Dedifferentiated amniotic fluid mesenchymal stem cell (primary cell): ENCODE data around the gene MAJIN.
A peak's percentile ranks its signal among the peaks of the same experiment; 100 is the strongest.
"Not testable (repeated sequence)": the region's sequence is repeated elsewhere in the genome, so short reads cannot be mapped to it uniquely, and the experiment has no call there.

Source experiments
- DNase-seq: peaks from one replicate; pipeline ENCODE4 v3.0.0-alpha.2; 2016; ENCODE audit errors: extremely low spot score

The MAJIN gene

DNA sequence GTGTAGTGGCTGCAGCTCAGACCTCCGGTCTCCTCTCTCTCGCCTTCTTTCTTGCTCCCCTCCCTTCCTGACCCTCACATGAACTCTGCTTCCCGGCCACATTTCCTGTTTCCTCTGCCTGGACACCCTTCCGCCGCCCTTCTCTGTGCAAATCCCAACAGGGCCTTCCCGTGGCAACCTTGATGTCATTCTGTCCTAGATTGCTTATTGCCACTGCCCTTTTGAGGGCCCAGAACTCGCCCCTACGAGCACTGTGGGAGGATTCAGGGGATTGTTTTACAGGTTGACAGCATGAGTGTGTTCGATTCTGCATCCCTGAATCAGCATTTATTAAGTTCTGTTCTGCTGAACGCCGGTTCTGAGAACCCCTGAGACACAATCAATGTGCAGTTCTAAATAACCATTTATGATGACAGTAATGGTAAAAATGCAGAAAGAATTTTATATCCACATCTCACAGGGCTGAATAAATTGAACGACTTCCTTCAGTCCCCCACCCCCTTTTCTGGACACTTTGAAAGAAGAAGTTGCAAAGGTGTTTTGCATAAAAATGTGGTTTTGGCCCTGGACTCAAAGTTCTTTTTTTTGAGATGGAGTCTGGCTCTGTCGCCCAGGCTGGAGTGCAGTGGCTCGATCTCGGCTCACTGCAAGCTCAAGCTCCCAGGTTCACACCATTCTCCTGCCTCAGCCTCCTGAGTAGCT, 18.5 kb upstream of the MAJIN start:
- no peak for DNase-seq

DNA sequence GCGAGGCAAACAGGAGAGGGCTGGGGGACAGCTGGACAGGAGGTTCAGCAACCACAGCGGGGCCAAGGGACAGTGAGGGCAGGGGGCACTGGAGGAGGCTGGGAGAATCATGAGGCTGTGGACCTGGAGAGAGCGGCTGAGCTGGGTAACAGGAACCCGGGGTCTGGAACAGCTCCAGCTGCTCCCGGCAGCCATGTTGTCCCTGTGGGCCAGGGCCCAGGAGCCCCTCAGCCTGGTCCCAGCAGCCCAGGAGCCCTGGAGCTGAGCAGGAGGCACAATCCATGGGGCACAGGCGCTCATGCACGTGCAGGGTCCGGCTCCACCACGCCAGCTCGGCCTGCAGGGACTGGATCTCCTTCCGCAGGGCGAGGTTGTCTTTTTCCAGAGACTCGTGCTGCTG, 17.5 kb upstream of the MAJIN start:
- DNase-seq = no peak

DNA sequence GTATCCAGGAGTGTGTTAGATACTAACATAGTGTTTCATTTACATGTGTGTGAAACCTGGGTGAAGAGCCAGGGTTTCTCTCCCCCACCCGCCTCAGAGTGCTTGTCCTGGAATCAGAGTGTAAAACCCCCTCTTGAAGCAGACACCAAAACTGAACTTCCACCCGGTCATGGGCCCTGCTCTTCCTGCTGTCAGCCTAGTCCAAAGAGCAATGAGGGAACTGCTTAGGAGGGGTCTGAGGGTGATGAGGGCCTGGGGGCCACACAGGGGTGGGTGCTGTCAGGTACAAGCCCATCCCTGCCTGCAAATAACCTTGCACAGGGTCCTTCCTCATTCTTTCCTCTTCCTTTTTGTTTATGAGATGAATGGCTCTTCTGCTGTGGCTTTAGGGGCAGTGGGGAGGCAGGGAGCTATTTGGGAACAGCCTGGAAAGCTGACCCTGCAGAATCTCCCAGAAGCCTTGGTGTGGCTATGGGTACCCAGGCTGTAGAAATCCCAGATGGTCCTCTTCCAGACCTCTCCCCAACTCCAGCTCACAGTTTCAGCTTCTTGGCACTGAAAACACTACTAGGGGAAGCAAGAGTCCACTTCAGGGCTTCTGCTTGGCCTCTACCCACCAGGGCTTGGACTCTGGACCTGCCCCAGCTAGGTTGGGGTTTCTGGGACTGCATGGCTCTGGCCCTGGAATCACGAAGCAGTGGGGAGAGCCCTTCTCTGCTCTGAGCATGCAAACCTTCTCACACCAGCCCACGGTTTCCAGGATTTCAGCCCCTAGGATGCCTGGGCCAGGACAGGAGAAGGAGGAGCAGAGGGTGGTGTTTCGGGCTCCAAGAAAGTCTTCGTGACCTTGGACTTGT, 16.3 kb upstream of the MAJIN start:
- DNase-seq = no peak

- not testable (repeated sequence) for DNase-seq
Observed at GRCh38 chr11:64983339-64983738, 11.4 kb upstream of the MAJIN start.

- DNase-seq = no peak
Observed at GRCh38 chr11:64976651-64977050, 4.7 kb upstream of the MAJIN start.

DNA sequence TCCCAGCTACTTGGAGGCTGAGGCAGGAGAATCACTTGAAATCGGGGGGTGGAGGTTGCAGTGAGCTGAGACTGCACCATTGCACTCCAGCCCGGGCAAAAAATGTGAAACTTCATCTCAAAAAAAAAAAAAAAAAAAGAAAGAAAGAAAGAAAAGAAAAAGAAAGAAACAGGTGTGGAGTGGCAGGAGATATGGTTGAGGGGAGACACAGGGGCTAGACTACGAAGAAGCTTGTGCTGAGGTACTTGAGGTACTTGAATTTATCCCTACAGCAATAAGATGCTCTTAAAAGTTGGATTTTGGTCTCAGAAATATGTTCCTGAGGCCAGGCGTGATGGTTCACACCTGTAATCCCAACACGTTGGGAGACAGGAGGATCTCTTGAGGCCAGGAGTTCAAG, 2.2 kb upstream of the MAJIN start:
- DNase-seq = no peak

- no peak for DNase-seq
Observed at GRCh38 chr11:64970731-64971151, 1.2 kb downstream of the MAJIN start.

DNA sequence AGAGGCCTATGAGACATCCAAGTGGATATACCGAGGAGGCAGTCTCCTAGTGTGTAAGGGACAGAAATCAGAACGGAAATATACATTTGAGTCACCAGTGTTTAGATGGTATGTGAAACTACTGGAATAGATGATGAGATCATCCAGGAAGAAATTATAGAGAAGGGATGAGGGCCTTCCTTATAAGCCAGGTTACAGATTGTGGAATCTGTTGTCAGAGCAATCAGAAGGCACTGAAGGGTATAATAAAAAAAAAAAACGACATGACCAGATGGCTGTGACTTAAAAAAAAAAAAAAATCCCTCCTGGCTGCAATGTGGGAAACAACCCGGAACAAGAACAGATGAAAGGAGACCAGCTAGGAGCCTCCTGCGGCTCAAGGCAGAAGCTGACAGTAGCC, 2.7 kb downstream of the MAJIN start:
- DNase-seq = peak; percentile 32

- no peak for DNase-seq
Observed at GRCh38 chr11:64967375-64967774, 4.5 kb downstream of the MAJIN start.

DNA sequence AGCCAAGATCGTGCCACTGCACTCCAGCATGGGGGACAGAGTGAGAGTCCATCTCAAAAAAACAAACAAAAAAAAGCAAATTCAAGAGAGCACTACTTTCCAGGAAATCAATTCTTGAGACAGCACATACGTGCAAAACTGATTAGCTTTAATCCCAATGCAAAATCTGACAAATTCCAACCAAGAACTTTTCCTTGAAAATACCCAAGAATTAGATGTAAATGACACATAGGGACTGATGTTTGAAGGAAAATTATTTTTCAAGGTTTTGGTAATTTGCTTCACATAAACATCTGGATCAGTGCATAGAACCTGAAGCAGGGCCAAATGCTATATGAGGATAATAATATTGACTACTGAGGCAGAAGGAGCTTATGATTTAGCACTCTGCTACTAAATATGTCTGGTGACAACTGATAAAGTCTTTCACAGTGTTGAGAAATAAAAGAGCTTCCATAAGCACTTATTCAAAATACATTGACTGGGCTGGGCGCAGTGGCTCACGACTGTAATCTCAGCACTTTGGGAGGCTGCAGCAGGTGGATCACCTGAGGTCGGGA, 8.8 kb downstream of the MAJIN start:
- DNase-seq = no peak

- DNase-seq = no peak
Observed at GRCh38 chr11:64960719-64961118, 11.2 kb downstream of the MAJIN start.

DNA sequence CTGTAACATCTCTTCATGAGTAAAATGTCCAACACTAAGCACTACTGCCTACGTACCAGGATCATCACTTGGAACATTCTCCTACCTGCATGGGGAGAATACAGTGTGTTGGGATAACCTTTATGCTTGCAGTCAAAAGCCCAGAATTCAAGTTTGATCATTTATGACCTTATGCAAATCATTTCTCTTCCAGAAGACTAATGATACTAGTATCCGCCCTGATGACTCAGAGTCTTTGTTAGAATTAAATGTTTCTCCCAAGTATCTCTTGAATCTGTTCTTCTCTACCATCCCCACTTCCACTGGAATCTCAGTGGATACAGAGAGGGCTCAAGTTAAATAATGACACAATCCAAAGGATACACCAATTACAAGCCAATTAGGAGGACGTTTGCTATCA, 12.4 kb downstream of the MAJIN start:
- DNase-seq = no peak

GRCh38 chr11:64954201-64954600, 17.7 kb downstream of the MAJIN start:
- DNase-seq = no peak

GRCh38 chr11:64951529-64951928, 20.4 kb downstream of the MAJIN start:
- no peak for DNase-seq

DNA sequence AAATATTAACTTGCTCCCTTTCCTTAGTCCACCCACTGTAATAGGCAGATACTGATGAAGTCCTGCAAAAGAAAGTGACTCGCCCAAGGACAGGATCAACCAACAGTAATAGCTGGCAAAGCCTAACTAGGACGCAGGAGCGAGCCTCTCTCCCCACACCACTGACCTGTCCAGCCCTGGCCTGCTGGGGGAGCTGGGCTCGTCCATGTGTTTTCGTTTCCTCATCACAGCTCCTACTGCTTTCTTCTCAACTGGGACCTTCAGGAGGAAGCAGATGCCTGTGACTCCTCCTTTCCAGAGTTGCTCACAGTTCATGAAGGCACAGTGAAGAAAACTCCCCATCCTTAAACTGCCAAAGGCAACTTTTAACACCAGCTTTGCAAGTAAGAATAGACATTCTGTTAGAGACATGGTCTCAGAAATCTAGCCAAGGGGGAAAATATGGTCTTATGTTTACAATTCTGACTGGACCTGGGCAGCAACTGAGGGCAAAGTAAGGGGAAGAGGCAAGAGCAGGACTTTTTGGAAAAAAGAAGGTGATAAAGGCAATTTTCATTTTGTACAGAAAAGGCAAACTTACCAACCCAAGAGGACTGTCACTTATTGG, 24.6 kb downstream of the MAJIN start:
- DNase-seq = no peak

DNA sequence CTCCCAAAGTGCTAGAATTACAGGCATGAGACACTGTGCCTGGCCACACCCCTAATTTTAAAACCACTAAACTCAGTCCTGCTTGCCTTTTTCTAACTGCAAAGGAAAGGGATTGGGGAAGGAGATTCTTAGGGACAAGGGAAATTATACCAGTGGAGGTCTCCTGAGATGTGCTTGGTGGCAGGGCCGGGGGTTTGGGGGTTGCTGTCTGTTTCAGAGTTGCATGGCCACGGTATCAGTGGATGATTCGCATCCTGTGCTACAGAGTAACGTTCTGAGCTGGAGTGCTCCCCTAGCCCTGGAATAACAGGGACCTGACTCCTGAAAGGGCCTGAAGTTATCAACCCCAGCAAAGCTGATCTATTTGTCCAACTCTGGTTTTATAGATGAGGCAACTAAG, 35.4 kb downstream of the MAJIN start:
- DNase-seq = no peak

DNA sequence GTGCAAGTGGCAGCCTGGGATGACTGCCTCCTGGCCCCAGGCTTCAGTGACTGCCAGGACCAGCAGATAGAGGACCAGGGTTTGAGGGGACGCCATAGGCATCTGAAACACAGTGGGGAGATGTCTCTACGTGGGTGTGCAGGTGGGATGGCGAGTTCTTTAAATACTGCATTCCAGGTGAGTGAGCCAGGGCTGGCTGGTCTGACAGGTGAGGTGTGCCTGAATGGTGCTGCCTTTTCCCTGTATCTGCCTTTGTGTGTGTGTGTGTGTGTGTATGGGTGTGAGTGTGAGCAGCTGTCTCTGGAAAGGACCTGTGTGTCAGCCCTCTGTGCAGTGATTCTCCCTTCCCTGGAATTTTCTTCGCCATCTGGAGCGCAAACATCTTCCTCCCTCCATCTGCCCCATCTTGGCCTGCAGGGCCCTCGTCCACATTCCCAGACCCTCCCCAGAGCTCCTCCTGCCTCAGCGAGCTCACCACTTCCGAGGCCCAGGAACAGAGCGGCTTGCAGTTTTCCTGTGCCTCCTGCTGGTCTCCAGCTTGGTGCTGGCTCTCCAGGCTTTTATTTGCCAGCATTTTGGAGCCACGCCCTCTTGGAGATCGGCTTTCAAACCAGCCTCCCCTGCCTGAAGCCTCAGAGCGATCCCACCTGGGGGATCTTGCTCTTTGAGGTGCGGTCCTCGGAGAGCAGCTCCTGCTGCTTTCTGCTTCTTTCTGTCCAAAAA, 36.4 kb downstream of the MAJIN start, which contains the start of gene GPHA2:
GPHA2 (minus strand) TSS at position 535 of the 723 bp plus-strand sequence; CDS start at position 102, 433 bp downstream.
- no peak for DNase-seq

DNA sequence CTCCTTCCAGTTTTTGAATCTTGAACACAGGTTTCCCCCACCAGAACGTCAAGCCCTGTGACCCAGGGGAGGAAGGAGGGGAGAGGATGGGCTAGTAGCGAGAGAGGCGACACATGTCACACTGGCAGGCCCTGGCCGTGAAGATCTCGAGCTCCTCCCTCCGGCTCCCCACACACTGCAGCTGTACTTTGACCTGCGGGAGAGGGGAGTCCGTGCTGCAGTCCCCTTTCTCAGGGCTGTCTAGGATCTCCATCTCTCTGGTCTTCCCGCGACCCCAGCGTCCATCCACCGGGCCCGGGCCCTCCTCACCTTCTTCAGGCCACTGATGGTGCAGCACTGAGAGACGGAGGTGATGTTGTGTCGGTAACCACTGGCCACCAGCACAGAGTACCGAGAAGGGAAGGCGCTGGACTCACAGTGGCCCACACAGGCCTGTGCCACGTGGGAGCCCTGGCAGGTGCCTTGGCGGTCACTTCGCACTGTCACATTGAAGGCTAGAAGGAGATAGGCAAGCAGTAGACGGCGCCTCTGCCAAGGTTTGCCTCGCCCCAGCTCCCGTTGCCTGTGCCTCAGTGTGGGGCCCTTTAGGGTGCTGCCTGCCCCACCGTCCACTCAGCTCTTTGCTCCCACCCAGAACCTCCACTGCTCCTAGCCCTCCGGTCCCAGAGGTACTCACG, 37.1 kb downstream of the MAJIN start:
- DNase-seq = peak; percentile 3

- DNase-seq = peak; percentile 8
Observed at GRCh38 chr11:64933935-64934681, 37.8 kb downstream of the MAJIN start.

- DNase-seq = peak; percentile 1
Observed at GRCh38 chr11:64933213-64933934, 38.5 kb downstream of the MAJIN start.
